ENCODE measurements around the gene MYBPC1.

DNA sequence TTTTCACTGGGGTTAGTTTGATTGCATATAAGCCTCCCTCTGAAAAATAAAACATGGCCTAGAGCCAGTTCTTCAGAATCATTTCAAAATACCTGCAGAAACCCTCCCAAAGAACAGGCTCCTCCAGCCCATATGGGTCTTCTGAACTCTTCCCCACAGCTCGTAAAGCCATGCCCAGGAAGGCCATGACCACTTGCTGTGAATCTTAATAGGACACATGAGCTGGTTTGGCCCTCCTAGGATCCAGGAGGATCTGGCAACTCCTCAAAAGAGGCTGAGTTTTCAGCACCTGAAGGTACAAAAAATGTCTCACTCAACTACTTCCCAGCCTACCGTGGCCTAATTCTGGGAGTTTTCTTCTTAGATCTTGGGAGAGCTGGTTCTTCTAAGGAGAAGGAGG, 2.4 kb downstream of the MYBPC1 start:
- no peak for TF ChIP-seq FOSL1 (CRISPR knock-in tag; IDR thresholded peaks at IDR 0.05; ENCODE audit: borderline replicate concordance)
- no peak for TF ChIP-seq ZNF674 (CRISPR knock-in tag; IDR thresholded peaks at IDR 0.05; ENCODE audit: low read depth)
- TF ChIP-seq NR2F2 (IDR thresholded peaks at IDR 0.05; ENCODE audit: borderline replicate concordance, low read depth), result no peak
- TF ChIP-seq TCF7L2 (IDR thresholded peaks at IDR 0.05; ENCODE audit: low read depth, low read length), result no peak
- TF ChIP-seq, protein P1, sequence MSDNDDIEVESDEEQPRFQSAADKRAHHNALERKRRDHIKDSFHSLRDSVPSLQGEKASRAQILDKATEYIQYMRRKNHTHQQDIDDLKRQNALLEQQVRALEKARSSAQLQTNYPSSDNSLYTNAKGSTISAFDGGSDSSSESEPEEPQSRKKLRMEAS (IDR thresholded peaks at IDR 0.05), result no peak
- TF ChIP-seq, protein P2, sequence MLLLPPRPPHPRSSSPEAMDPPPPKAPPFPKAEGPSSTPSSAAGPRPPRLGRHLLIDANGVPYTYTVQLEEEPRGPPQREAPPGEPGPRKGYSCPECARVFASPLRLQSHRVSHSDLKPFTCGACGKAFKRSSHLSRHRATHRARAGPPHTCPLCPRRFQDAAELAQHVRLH (CRISPR knock-in tag; IDR thresholded peaks at IDR 0.05; ENCODE audit: borderline replicate concordance, low read depth), result no peak
- TF ChIP-seq SRSF9 (IDR thresholded peaks at IDR 0.05; ENCODE audit: borderline replicate concordance, insufficient read depth, low read depth, low read length, poor library complexity, severe bottlenecking), result no peak
- TF ChIP-seq SALL1 (CRISPR knock-in tag; IDR thresholded peaks at IDR 0.05), result no peak
- TF ChIP-seq ZNF382 (CRISPR knock-in tag; IDR thresholded peaks at IDR 0.05; ENCODE audit: borderline replicate concordance), result no peak
